Stimulated activated naive CD4-positive, alpha-beta T cell (primary cell): ENCODE measurements around the gene TBC1D22A.

Source experiments
- DNase-seq, 6 experiments: peaks; one replicate each; lab custom pipeline; 2025; lab: John Stamatoyannopoulos, UW

Gene TBC1D22A

DNA sequence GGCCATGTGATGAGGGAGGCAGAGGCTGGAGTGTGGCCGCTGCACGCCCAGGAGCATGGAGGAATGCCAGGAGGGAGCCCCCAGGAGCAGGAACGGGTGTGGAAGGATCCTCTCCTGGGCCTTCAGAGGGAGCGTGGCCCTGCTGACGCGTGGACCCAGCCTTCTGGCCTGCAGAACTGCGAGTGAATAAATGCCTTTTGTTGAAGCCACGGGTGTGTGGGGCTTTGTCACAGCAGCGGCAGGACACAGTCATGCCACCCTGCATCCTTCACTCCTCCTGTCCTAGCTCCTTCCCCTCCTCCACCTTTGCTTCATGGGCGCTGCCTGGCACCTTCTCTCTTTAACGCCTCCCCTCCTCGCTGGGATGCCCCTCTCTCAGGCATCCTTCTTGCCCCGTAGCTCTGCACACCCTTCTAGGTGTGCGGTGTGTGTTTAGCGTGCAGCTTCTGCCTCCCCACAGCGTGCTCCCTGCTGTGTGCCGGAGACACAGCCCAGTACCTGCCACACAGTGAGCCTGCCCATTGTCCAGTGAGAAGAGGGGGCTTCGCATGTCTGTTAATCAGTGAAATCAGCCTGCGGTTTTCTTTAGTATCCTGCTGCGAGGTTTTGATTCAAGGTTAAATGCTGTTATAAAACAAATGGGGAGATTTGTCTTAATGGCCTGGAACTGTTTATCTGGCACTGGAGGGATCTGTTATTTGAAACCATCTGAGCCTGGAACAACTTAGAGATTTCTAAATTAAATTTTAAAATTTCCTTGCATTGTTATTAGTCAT lies 459.6 kb downstream of the TBC1D22A start:
- no peak for DNase-seq
